ENCODE data around the gene DIS3L2. TPM values are rescaled to one million over a fixed set of nuclear protein-coding genes. Genes with fewer than 3 reads are reported as not detected.
"Not testable (repeated sequence)": the region's sequence is repeated elsewhere in the genome, so short reads cannot be mapped to it uniquely, and the experiment has no call there.

Gene DIS3L2
- total RNA-seq, 1 donor from 2014 or later: 24.0 TPM

DNA sequence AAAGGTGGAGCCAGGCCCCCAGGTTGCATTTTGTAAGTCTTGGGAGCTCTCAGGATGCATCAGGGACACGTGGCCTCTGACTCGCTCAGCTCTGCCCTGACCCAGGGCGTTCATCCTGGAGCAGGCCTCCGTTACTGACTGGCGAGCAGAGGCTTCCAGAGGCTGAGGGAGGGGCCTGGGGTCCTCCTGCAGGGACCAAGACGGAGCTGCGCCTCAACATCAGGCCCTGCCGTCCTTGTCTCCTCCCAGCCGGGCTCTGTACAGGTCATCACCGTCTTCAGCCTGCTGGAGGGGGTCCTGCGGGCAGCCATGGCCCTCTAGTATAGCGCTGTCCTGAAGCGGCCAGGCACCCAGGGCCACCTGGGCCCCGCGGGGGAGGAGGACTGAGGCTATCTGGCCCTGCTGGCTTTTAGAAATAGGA is 406.8 kb downstream of the DIS3L2 start:
- Mint-ChIP-seq H3K4me1 (ENCODE audit: low read depth, unreplicated experiment) (peaks cover 11% of the 10 kb centered on the region), H3K27ac (ENCODE audit: unreplicated experiment) (no peak overlapping the region), H3K9me3 (ENCODE audit: unreplicated experiment) (no peaks in the 10 kb centered on the region), H3K27me3 (ENCODE audit: low read depth, unreplicated experiment) (peaks cover 3% of the 10 kb centered on the region), H3K4me3 (ENCODE audit: unreplicated experiment) (no peak overlapping the region), H3K36me3 (ENCODE audit: low read depth, unreplicated experiment) (no peaks in the 10 kb centered on the region)
- no peaks in the 10 kb centered on the region for H4K20me1 ChIP-seq (ENCODE audit: insufficient read depth, low read length)
- DNase-seq (ENCODE audit: low read depth) (no peak), FAIRE-seq (no peak)
- H2AFZ ChIP-seq (ENCODE audit: low read depth, low read length): no peak overlapping the region
- peaks cover 5% of the 10 kb centered on the region for H3K4me1 ChIP-seq (ENCODE audit: insufficient read depth, low read length)
- no peak overlapping the region for H3K27ac ChIP-seq (ENCODE audit: low read depth, low read length)
- H3K4me2 ChIP-seq (ENCODE audit: low read length): no peak overlapping the region
- TF ChIP-seq EZH2 (IDR thresholded peaks at IDR 0.05; ENCODE audit: insufficient read depth, low read length) (no peak), CTCF (IDR thresholded peaks at IDR 0.05; ENCODE audit: insufficient read depth, low read depth, low read length) (no peak)
- H3K9me3 ChIP-seq (ENCODE audit: insufficient read depth, low read depth, low read length): no peaks in the 10 kb centered on the region
- no peak overlapping the region for H3K4me3 ChIP-seq (ENCODE audit: insufficient read depth, low read depth, low read length)
- no peaks in the 10 kb centered on the region for H3K36me3 ChIP-seq (ENCODE audit: insufficient read depth, low read length)
- H3K9ac ChIP-seq (ENCODE audit: low read length): no peak overlapping the region
- H3K79me2 ChIP-seq (ENCODE audit: insufficient read depth, low read length): no peaks in the 10 kb centered on the region
- peaks cover 3% of the 10 kb centered on the region for H3K27me3 ChIP-seq (ENCODE audit: insufficient read depth, low read length)

DNA sequence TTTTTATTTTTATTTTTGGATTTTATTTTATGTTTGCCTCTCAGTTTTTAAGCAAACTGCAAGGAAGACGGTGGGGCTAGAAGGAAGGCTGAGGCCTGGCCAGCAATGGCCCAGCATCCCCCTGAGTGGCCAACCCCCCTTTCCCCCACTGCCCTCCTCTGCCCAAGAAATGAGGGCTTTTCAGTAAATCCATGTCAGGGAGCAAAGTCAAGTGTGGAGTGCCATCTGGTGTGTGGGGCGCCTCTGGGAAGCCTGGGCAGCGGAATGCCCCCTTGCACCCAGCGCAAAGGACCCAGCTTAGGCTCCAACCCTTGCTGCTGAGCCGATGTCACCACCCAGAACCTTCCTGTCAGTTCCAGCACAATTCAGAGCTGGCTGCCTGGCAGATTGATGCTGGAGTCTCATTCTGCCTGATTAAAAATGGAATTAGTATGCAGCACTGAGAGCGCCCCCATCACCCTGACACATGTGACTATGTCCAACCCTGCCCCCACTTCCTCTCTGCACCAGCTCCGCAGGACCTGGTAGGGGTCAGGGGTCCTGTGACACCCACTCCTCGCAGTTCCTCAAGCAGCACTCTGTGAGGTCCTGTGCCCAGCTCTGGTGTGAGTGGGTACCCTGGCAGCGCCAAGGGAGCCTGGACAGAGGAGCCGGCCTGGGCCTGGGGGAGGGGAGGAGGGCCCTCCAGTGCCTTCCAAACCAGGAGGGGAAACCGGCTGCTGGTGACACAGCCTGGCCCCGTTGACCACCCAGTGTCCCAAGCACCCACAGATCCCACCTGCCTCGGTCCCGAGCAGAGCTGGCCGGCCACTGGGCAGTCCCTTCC is 407.8 kb downstream of the DIS3L2 start:
- Mint-ChIP-seq H3K27me3 (ENCODE audit: low read depth, unreplicated experiment) (peaks cover 8% of the 10 kb centered on the region), H3K36me3 (ENCODE audit: low read depth, unreplicated experiment) (no peaks in the 10 kb centered on the region), H3K4me1 (ENCODE audit: low read depth, unreplicated experiment) (peaks cover 6% of the 10 kb centered on the region), H3K4me3 (ENCODE audit: unreplicated experiment) (no peak overlapping the region), H3K27ac (ENCODE audit: unreplicated experiment) (no peak overlapping the region), H3K9me3 (ENCODE audit: unreplicated experiment) (no peaks in the 10 kb centered on the region)
- Histone ChIP-seq H3K79me2 (ENCODE audit: insufficient read depth, low read length) (no peaks in the 10 kb centered on the region), H2AFZ (ENCODE audit: low read depth, low read length) (no peak overlapping the region), H3K27me3 (ENCODE audit: insufficient read depth, low read length) (peaks cover 3% of the 10 kb centered on the region), H3K9ac (ENCODE audit: low read length) (no peak overlapping the region), H3K9me3 (ENCODE audit: insufficient read depth, low read depth, low read length) (no peaks in the 10 kb centered on the region), H3K4me2 (ENCODE audit: low read length) (no peak overlapping the region), H3K27ac (ENCODE audit: low read depth, low read length) (no peak overlapping the region), H4K20me1 (ENCODE audit: insufficient read depth, low read length) (no peaks in the 10 kb centered on the region), H3K4me3 (ENCODE audit: insufficient read depth, low read depth, low read length) (no peak overlapping the region), H3K4me1 (ENCODE audit: insufficient read depth, low read length) (peaks cover 5% of the 10 kb centered on the region), H3K36me3 (ENCODE audit: insufficient read depth, low read length) (no peaks in the 10 kb centered on the region)
- TF ChIP-seq EZH2 (IDR thresholded peaks at IDR 0.05; ENCODE audit: insufficient read depth, low read length): no peak
- TF ChIP-seq CTCF (IDR thresholded peaks at IDR 0.05; ENCODE audit: insufficient read depth, low read depth, low read length): no peak
- DNase-seq (ENCODE audit: low read depth): no peak
- no peak for FAIRE-seq

DNA sequence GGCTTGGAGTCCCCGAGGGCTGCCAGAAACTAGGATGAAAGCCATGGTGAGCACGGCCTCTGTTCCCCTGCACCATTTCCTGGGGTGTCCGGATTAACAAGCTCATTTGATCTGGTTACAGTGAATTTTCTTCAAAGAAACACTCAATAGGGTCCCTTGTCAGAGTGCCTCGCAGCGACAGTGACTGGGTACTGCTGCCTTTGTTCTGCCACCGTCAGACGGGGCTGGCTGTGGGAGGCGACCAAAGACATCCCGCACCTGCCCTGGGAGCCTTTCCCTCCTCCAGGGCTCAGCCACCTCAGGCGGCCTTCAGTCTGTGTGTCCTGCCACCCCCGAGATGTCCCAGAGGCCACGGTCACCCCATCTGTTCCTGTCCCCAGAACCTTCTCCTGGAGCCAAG is 408.5 kb downstream of the DIS3L2 start:
- H3K27ac ChIP-seq (ENCODE audit: low read depth, low read length); H3K9ac ChIP-seq (ENCODE audit: low read length); DNase-seq (ENCODE audit: low read depth); H3K4me3 Mint-ChIP-seq (ENCODE audit: unreplicated experiment); H3K4me2 ChIP-seq (ENCODE audit: low read length); H3K4me1 ChIP-seq (ENCODE audit: insufficient read depth, low read length); H3K4me3 ChIP-seq (ENCODE audit: insufficient read depth, low read depth, low read length); H4K20me1 ChIP-seq (ENCODE audit: insufficient read depth, low read length); H3K9me3 Mint-ChIP-seq (ENCODE audit: unreplicated experiment); H2AFZ ChIP-seq (ENCODE audit: low read depth, low read length); FAIRE-seq; H3K36me3 ChIP-seq (ENCODE audit: insufficient read depth, low read length); H3K27ac Mint-ChIP-seq (ENCODE audit: unreplicated experiment); H3K36me3 Mint-ChIP-seq (ENCODE audit: low read depth, unreplicated experiment); H3K79me2 ChIP-seq (ENCODE audit: insufficient read depth, low read length); H3K9me3 ChIP-seq (ENCODE audit: insufficient read depth, low read depth, low read length); H3K4me1 Mint-ChIP-seq (ENCODE audit: low read depth, unreplicated experiment); H3K27me3 ChIP-seq (ENCODE audit: insufficient read depth, low read length): not testable (repeated sequence)
- H3K27me3 Mint-ChIP-seq (ENCODE audit: low read depth, unreplicated experiment): peaks cover 11% of the 10 kb centered on the region
